ENCODE results near the gene AMBRA1. TPM values are rescaled to one million over a fixed set of nuclear protein-coding genes. Genes with fewer than 3 reads are reported as not detected.
A peak's percentile ranks its signal among the peaks of the same experiment; 100 is the strongest.
"Not testable (repeated sequence)": the region's sequence is repeated elsewhere in the genome, so short reads cannot be mapped to it uniquely, and the experiment has no call there.

AMBRA1 gene
- total and polyA plus RNA-seq, 4 experiments from 2014 or later = 5.9 to 43.9 (median 30.4) TPM

DNA sequence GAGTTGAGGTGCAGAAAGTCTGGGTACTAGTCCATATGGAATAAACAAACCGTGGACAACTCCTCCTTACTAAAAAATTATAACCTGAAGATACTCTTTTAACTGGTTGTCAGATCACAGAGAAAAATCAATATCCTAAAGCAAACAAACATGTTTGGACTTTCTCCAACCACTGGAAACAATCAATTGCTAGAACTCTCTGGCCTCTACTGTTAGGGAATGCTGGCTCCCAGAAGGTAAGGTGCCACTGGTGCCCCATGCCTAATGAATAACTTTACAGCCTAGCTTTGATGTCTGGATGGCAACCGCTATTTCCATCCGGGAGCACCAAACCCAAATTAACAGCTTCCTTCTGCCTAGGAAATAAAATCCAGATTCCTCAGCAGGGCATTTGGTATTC lies 74.5 kb downstream of the AMBRA1 start:
- H3K27ac ChIP-seq (ENCODE audit: low read depth, low read length) = no peak overlapping the region
- peaks cover 10 to 38% (median 25%) of the 10 kb centered on the region in 4 donors for H3K4me1 Mint-ChIP-seq
- H3K27me3 Mint-ChIP-seq = no peaks in the 10 kb centered on the region
- no peak overlapping the region for H3K4me3 Mint-ChIP-seq
- ChIA-PET POLR2A (ENCODE audit: partially characterized antibody) (no interaction called here), CTCF (ENCODE audit: partially characterized antibody) (interaction anchor here (2.4 to 2.9 kb wide), 2 partner anchors 10 to 30 kb away, joined by 10 to 14 read pairs; no protein-coding TSS in a partner anchor)
- no peak for DNase-seq
- intact Hi-C loops (cut with micrococcal nuclease) = no loop called here
- H3K36me3 ChIP-seq (ENCODE audit: insufficient read depth, low read length) = no peaks in the 10 kb centered on the region
- no peaks in the 10 kb centered on the region for H3K9me3 ChIP-seq (ENCODE audit: control insufficient read depth in 1 of 2, low read length in 2 of 2)
- peaks cover 5 to 10% of the 10 kb centered on the region in 2 donors for H3K36me3 Mint-ChIP-seq
- peaks cover 3% of the 10 kb centered on the region for H3K4me1 ChIP-seq (ENCODE audit: insufficient read depth, low read length)
- H3K27me3 ChIP-seq (ENCODE audit: insufficient read depth, low read length) = no peaks in the 10 kb centered on the region
- no peak overlapping the region for H3K4me3 ChIP-seq (ENCODE audit: low read length in 2 of 2)
- no peaks in the 10 kb centered on the region for H3K9me3 Mint-ChIP-seq
- H3K27ac Mint-ChIP-seq = no peak overlapping the region

DNA sequence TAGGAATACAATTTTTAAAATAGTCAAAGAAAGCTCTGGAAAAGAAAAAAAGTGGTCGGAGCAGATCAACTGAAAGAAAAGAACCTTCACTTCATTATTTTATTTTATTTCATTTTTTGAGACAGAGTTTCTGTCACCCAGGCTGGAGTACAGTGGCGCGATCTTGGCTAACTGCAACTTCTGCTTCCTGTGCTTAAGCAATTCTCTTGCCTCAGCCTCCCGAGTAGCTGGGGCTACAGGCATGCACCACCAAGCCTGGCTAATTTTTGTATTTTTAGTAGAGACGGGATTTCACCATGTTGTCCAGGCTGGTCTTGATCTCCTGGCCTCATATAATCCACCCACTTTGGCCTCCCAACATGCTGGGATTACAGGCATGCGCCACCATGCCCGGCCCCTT lies 74.9 kb downstream of the AMBRA1 start:
- H3K36me3 ChIP-seq (ENCODE audit: insufficient read depth, low read length); POLR2A ChIA-PET (ENCODE audit: partially characterized antibody); H3K27me3 ChIP-seq (ENCODE audit: insufficient read depth, low read length); H3K36me3 Mint-ChIP-seq; intact Hi-C loops (cut with micrococcal nuclease); H3K27me3 Mint-ChIP-seq; H3K9me3 Mint-ChIP-seq; H3K27ac Mint-ChIP-seq; H3K4me3 Mint-ChIP-seq; H3K9me3 ChIP-seq (ENCODE audit: control insufficient read depth in 1 of 2, low read length in 2 of 2); H3K27ac ChIP-seq (ENCODE audit: low read depth, low read length); DNase-seq; H3K4me1 ChIP-seq (ENCODE audit: insufficient read depth, low read length); H3K4me3 ChIP-seq (ENCODE audit: low read length in 2 of 2): not testable (repeated sequence)
- CTCF ChIA-PET (ENCODE audit: partially characterized antibody) = interaction anchor here (2.4 to 2.9 kb wide), 2 partner anchors 10 to 29 kb away, joined by 10 to 14 read pairs; no protein-coding TSS in a partner anchor
- H3K4me1 Mint-ChIP-seq = peaks cover 14 to 41% (median 28%) of the 10 kb centered on the region in 4 donors

DNA sequence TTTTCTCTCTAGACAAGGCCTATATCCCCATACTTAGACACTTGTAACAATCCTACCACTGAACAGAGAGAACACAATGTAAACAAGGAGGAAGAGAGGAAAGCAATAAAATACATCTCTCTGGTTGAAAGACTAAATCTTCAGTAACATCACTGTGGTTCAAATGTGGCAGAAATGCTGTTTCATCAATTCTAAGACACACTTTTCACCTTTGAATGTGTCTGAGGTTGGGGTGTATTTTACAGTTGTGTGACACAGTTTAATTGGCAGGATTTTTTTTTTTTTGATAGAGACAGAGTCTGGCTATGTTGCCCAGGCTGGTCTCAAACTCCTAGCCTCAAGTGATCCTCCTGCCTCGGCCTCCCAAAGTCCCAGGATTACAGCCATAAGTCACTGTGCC lies 79.5 kb downstream of the AMBRA1 start:
- intact Hi-C loops (cut with micrococcal nuclease) = no loop called here
- Histone ChIP-seq H3K27me3 (ENCODE audit: insufficient read depth, low read length) (no peaks in the 10 kb centered on the region), H3K36me3 (ENCODE audit: insufficient read depth, low read length) (no peaks in the 10 kb centered on the region), H3K4me1 (ENCODE audit: insufficient read depth, low read length) (peaks cover 3% of the 10 kb centered on the region), H3K9me3 (ENCODE audit: control insufficient read depth in 1 of 2, low read length in 2 of 2) (no peaks in the 10 kb centered on the region), H3K4me3 (ENCODE audit: low read length in 2 of 2) (no peak overlapping the region), H3K27ac (ENCODE audit: low read depth, low read length) (no peak overlapping the region)
- H3K4me3 Mint-ChIP-seq = no peak overlapping the region
- H3K9me3 Mint-ChIP-seq = no peaks in the 10 kb centered on the region
- peak overlapping the region in 3 of 7 donors; percentile 44 to 59 (median 48) for H3K27ac Mint-ChIP-seq
- H3K27me3 Mint-ChIP-seq = no peaks in the 10 kb centered on the region
- ChIA-PET POLR2A (ENCODE audit: partially characterized antibody) (no interaction called here), CTCF (ENCODE audit: partially characterized antibody) (interaction anchor here (0.9 to 1.9 kb wide), 2 partner anchors 9 to 24 kb away, joined by 5 to 7 read pairs; no protein-coding TSS in a partner anchor)
- H3K36me3 Mint-ChIP-seq = peaks cover 0 to 20% of the 10 kb centered on the region in 2 donors
- no peak for DNase-seq
- H3K4me1 Mint-ChIP-seq = peaks cover 7 to 18% (median 12%) of the 10 kb centered on the region in 4 donors

DNA sequence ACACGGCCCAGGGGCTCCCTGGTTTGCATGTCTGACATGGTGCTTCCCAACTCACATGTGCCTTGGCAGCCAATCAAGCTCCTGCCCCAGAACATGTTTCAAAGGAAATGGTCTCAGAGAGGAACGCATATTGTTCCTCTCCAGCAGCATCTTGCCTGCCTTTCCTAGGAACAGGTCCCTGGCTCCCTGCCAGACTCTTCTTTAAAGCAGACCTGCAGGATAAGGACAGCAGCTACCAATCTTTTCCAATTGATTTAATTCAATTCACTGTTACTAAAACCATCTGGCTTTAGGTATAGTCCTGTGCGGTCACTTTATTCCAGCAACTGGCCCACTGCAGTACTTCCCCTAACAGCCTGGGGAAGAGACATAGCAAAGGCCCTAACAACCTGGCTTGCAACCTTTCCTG lies 79.9 kb downstream of the AMBRA1 start:
- H3K9me3 Mint-ChIP-seq = no peaks in the 10 kb centered on the region
- peak overlapping the region in 1 of 7 donors; percentile 44 for H3K27ac Mint-ChIP-seq
- H3K36me3 Mint-ChIP-seq = peaks cover 0 to 23% of the 10 kb centered on the region in 2 donors
- peaks cover 3% of the 10 kb centered on the region for H3K4me1 ChIP-seq (ENCODE audit: insufficient read depth, low read length)
- H3K27ac ChIP-seq (ENCODE audit: low read depth, low read length) = no peak overlapping the region
- ChIA-PET POLR2A (ENCODE audit: partially characterized antibody) (no interaction called here), CTCF (ENCODE audit: partially characterized antibody) (interaction anchor here (0.8 to 1.9 kb wide), 3 partner anchors 9 to 24 kb away, joined by 3 to 7 read pairs (median 5); no protein-coding TSS in a partner anchor)
- no peak overlapping the region for H3K4me3 Mint-ChIP-seq
- no peaks in the 10 kb centered on the region for H3K27me3 ChIP-seq (ENCODE audit: insufficient read depth, low read length)
- no peak overlapping the region for H3K4me3 ChIP-seq (ENCODE audit: low read length in 2 of 2)
- peaks cover 5 to 16% (median 10%) of the 10 kb centered on the region in 4 donors for H3K4me1 Mint-ChIP-seq
- H3K9me3 ChIP-seq (ENCODE audit: control insufficient read depth in 1 of 2, low read length in 2 of 2) = no peaks in the 10 kb centered on the region
- peaks cover 2% of the 10 kb centered on the region for H3K36me3 ChIP-seq (ENCODE audit: insufficient read depth, low read length)
- no peak for DNase-seq
- intact Hi-C loops (cut with micrococcal nuclease) = no loop called here
- no peaks in the 10 kb centered on the region for H3K27me3 Mint-ChIP-seq

DNA sequence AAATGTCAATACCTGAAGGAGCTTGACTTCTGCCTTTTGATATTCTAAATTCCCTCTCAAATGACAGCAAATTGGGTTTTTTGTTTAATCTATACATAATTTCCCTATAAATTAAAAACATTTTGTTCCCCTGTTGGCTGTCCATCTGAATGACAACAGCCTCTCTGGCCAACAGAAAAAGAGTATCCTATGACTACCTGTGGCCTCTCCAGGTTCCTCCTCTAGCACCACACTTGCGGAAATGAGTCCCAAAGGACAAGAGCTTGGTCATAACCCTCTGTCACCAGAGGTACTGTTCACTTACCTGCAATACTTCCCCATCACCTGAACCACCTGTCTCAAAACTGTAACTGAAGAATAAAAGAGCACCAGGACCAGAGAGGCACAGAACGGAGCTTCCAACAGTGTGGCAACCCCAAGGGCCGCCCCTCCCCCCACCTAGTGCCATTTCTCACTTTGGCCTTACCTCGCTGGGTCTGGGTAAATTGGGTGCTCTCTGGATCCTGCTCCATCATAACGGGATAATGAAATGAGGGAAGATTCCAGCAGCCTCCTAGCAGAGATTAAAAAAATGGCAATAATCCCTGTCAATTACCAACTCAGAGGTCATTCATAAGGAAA lies 81.5 kb downstream of the AMBRA1 start:
- Histone ChIP-seq H3K4me3 (ENCODE audit: low read length in 2 of 2) (no peak overlapping the region), H3K36me3 (ENCODE audit: insufficient read depth, low read length) (peaks cover 13% of the 10 kb centered on the region), H3K27me3 (ENCODE audit: insufficient read depth, low read length) (no peaks in the 10 kb centered on the region), H3K4me1 (ENCODE audit: insufficient read depth, low read length) (peaks cover 3% of the 10 kb centered on the region), H3K27ac (ENCODE audit: low read depth, low read length) (no peak overlapping the region), H3K9me3 (ENCODE audit: control insufficient read depth in 1 of 2, low read length in 2 of 2) (no peaks in the 10 kb centered on the region)
- ChIA-PET CTCF (ENCODE audit: partially characterized antibody) (interaction anchor here (1.9 kb wide), 1 partner anchor 22 kb away, joined by 7 read pairs; no protein-coding TSS in a partner anchor), POLR2A (ENCODE audit: partially characterized antibody) (no interaction called here)
- intact Hi-C loops (cut with micrococcal nuclease) = no loop called here
- Mint-ChIP-seq H3K27ac (peak overlapping the region in 1 of 7 donors; percentile 51), H3K36me3 (peaks cover 14 to 36% of the 10 kb centered on the region in 2 donors), H3K4me1 (peaks cover 6 to 16% (median 10%) of the 10 kb centered on the region in 4 donors), H3K9me3 (no peaks in the 10 kb centered on the region), H3K4me3 (no peak overlapping the region), H3K27me3 (no peaks in the 10 kb centered on the region)
- no peak for DNase-seq

DNA sequence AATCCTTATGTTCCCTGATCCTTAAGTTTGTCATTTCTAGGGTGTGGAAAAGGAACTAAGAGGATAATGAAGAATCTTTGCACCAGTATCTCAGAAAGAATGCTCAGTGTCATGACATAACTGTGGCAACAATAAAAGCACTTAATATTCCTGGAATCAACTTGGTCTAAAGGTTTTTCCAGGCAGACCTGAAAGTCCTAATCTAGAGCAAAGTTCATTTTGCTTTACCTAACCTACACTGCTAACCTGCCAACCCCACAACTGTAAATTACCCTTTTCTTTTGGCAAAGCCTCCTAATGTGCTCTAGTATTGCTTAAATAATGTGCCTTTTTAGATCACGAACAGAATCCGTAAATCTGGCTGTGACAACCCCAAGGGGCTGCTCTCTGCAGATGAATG lies 82.5 kb downstream of the AMBRA1 start:
- peak overlapping the region in 1 of 7 donors; percentile 14 for H3K27ac Mint-ChIP-seq

DNA sequence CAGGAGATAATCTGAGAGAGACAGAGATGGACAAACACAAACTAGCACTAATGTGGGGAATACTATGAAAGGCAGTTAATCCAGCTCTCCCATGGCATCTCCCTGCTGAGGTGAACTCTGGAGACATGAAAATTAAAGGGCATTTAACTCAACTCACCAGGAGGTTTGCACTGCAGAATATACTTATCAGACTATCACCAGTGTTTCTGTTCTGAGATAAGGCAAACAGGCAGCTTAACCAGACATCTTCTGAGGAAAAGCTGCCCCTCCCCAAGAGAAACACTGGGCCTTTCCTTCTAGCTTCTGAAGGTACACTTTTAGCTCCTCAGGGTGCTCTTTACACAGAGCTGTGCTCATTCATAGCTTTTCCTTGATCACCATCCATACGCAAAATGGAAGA lies 85.5 kb downstream of the AMBRA1 start:
- Mint-ChIP-seq H3K4me3 (no peak overlapping the region), H3K36me3 (peaks cover 37 to 69% of the 10 kb centered on the region in 2 donors), H3K9me3 (no peaks in the 10 kb centered on the region), H3K4me1 (peaks cover 0 to 11% (median 4%) of the 10 kb centered on the region in 4 donors), H3K27ac (no peak overlapping the region), H3K27me3 (no peaks in the 10 kb centered on the region)
- Histone ChIP-seq H3K27ac (ENCODE audit: low read depth, low read length) (no peak overlapping the region), H3K36me3 (ENCODE audit: insufficient read depth, low read length) (peaks cover 32% of the 10 kb centered on the region), H3K9me3 (ENCODE audit: control insufficient read depth in 1 of 2, low read length in 2 of 2) (no peaks in the 10 kb centered on the region), H3K27me3 (ENCODE audit: insufficient read depth, low read length) (no peaks in the 10 kb centered on the region), H3K4me1 (ENCODE audit: insufficient read depth, low read length) (no peaks in the 10 kb centered on the region), H3K4me3 (ENCODE audit: low read length in 2 of 2) (no peak overlapping the region)
- ChIA-PET POLR2A (ENCODE audit: partially characterized antibody) (no interaction called here), CTCF (ENCODE audit: partially characterized antibody) (interaction anchor here (0.5 to 1.8 kb wide), 3 partner anchors 19 to 116 kb away, joined by 3 to 6 read pairs (median 4); no protein-coding TSS in a partner anchor)
- DNase-seq = no peak
- intact Hi-C loops (cut with micrococcal nuclease) = no loop called here

More for the DNA sequence above, 82.5 kb downstream of the AMBRA1 start:
- no peaks in the 10 kb centered on the region for H3K27me3 Mint-ChIP-seq
- no peak overlapping the region for H3K4me3 Mint-ChIP-seq
- no peak for DNase-seq
- H3K4me3 ChIP-seq (ENCODE audit: low read length in 2 of 2) = no peak overlapping the region
- peaks cover 13% of the 10 kb centered on the region for H3K36me3 ChIP-seq (ENCODE audit: insufficient read depth, low read length)
- intact Hi-C loops (cut with micrococcal nuclease) = no loop called here
- no peaks in the 10 kb centered on the region for H3K9me3 ChIP-seq (ENCODE audit: control insufficient read depth in 1 of 2, low read length in 2 of 2)
- H3K9me3 Mint-ChIP-seq = no peaks in the 10 kb centered on the region
- peaks cover 3% of the 10 kb centered on the region for H3K4me1 ChIP-seq (ENCODE audit: insufficient read depth, low read length)
- H3K27me3 ChIP-seq (ENCODE audit: insufficient read depth, low read length) = no peaks in the 10 kb centered on the region
- POLR2A ChIA-PET (ENCODE audit: partially characterized antibody) = no interaction called here
- no peak overlapping the region for H3K27ac ChIP-seq (ENCODE audit: low read depth, low read length)
- CTCF ChIA-PET (ENCODE audit: partially characterized antibody) = interaction anchor here (1.8 kb wide), 1 partner anchor 17 kb away, joined by 6 read pairs; no protein-coding TSS in a partner anchor
- peaks cover 20 to 41% of the 10 kb centered on the region in 2 donors for H3K36me3 Mint-ChIP-seq
- H3K4me1 Mint-ChIP-seq = peaks cover 6 to 20% (median 11%) of the 10 kb centered on the region in 4 donors
